HepG2 (cell line): Measurements from ENCODE around the gene CATSPERD. TPM values are rescaled to one million over a fixed set of nuclear protein-coding genes. Genes with fewer than 3 reads are reported as not detected.
A peak's percentile ranks its signal among the peaks of the same experiment; 100 is the strongest.

Experiments used
- CC2D1A ChIP-seq: sonication (generic); formaldehyde crosslinking; IDR thresholded peaks from 2 replicates; pipeline ENCODE4 v1.8.1; 2023; ENCODE audit warnings: mild to moderate bottlenecking, missing genetic modification reagents
- CEBPB ChIP-seq: IDR thresholded peaks from 2 replicates; pipeline ENCODE4 v1.6.1; 2011; ENCODE audit warnings: low read depth, low read length, improper control_type of control experiment, borderline replicate concordance
- CERS6 ChIP-seq: sonication (generic); formaldehyde crosslinking; IDR thresholded peaks from 2 replicates; pipeline ENCODE4 v1.5.0; 2020; ENCODE audit warnings: missing genetic modification reagents
- CTCF ChIP-seq: sonication (generic); formaldehyde crosslinking; IDR thresholded peaks from 2 replicates; pipeline ENCODE4 v1.5.0; 2020; ENCODE audit warnings: mild to moderate bottlenecking, missing genetic modification reagents, moderate library complexity
- KLF15 ChIP-seq: sonication (generic); formaldehyde crosslinking; IDR thresholded peaks from 2 replicates; pipeline ENCODE4 v1.8.1; 2023; ENCODE audit warnings: borderline replicate concordance, mild to moderate bottlenecking, inconsistent platforms, missing genetic modification reagents, mixed read lengths
- MIXL1 ChIP-seq: IDR thresholded peaks from 2 replicates; pipeline ENCODE4 v1.6.1; 2016
- NCOA2 ChIP-seq: sonication (generic); formaldehyde crosslinking; IDR thresholded peaks from 2 replicates; pipeline ENCODE4 v1.8.0; 2022; ENCODE audit warnings: inconsistent platforms
- PAXIP1 ChIP-seq: sonication (generic); formaldehyde crosslinking; conservative IDR thresholded peaks from 2 replicates; pipeline ENCODE4 v1.4.0; 2020; ENCODE audit warnings: mild to moderate bottlenecking, missing genetic modification reagents, moderate library complexity
- PHF5A ChIP-seq: IDR thresholded peaks from one replicate; pipeline ENCODE4 v1.6.1; 2018; ENCODE audit warnings: low read depth, missing genetic modification reagents; ENCODE audit not compliant: unreplicated experiment
- RELA ChIP-seq: sonication (generic); formaldehyde crosslinking; IDR thresholded peaks from 2 replicates; pipeline ENCODE4 v1.4.0; 2020; ENCODE audit warnings: missing genetic modification reagents
- REXO4 ChIP-seq: sonication (generic); formaldehyde crosslinking; IDR thresholded peaks from 2 replicates; pipeline ENCODE4 v1.8.0; 2022; ENCODE audit warnings: missing genetic modification reagents, mild to moderate bottlenecking, borderline replicate concordance
- TAF15 ChIP-seq: fragments of 200-400 bp; formaldehyde crosslinking; IDR thresholded peaks from one replicate; pipeline ENCODE4 v1.6.1; 2018; ENCODE audit warnings: mild to moderate bottlenecking, low read depth, low read length; ENCODE audit not compliant: poor library complexity, severe bottlenecking
- TBX2 ChIP-seq: sonication (generic); formaldehyde crosslinking; IDR thresholded peaks from 2 replicates; pipeline ENCODE4 v1.5.0; 2020; ENCODE audit warnings: missing genetic modification reagents, mild to moderate bottlenecking, borderline replicate concordance
- THAP7 ChIP-seq: sonication (generic); formaldehyde crosslinking; IDR thresholded peaks from 2 replicates; pipeline ENCODE4 v1.8.1; 2023; ENCODE audit warnings: mild to moderate bottlenecking, missing genetic modification reagents
- YY1 ChIP-seq: IDR thresholded peaks from 2 replicates; pipeline ENCODE4 v1.6.1; 2011; ENCODE audit warnings: low read length, low read depth, moderate library complexity, mild to moderate bottlenecking; ENCODE audit not compliant: insufficient read depth, insufficient replicate concordance
- ZNF17 ChIP-seq: sonication (generic); formaldehyde crosslinking; IDR thresholded peaks from 2 replicates; pipeline ENCODE4 v1.5.0; 2020; ENCODE audit warnings: mild to moderate bottlenecking, missing genetic modification reagents
- ZNF256 ChIP-seq: sonication (generic); formaldehyde crosslinking; conservative IDR thresholded peaks from 2 replicates; pipeline ENCODE4 v1.4.0; 2020; ENCODE audit warnings: missing genetic modification reagents
- ZSCAN31 ChIP-seq: sonication (generic); formaldehyde crosslinking; IDR thresholded peaks from 2 replicates; pipeline ENCODE4 v1.5.0; 2020; ENCODE audit warnings: low read depth, mild to moderate bottlenecking, missing genetic modification reagents
- polyA plus RNA-seq, 8 experiments: library from polyadenylated mRNA; depleted of rRNA in 3 of 8; stranded (reverse) in 7 of 8; unstranded in 1 of 8; fragments of >200 nt; fragmentation: Illumina TruSeq in 4 of 8; extraction: Trizol in 4 of 8; gene quantifications; 2 replicates each; pipeline versions ENCODE4 v1.2.1 to v1.2.3, GENCODE V29; 2011 to 2016; ENCODE audit warnings: low read depth in 4 of 8, missing spikeins in 1 of 8, mixed read lengths in 1 of 8; ENCODE audit not compliant: insufficient read depth in 1 of 8
- total RNA-seq, 5 experiments: library from RNA; depleted of rRNA; stranded (reverse); fragments of >200 nt; fragmentation: Illumina TruSeq; extraction: Trizol; gene quantifications; 2 replicates each; pipeline ENCODE4 v1.2.3, GENCODE V29; 2016; ENCODE audit warnings: low read depth in 1 of 5
- TF ChIP-seq, protein P1 (sequence below): sonication (generic); formaldehyde crosslinking; IDR thresholded peaks from 2 replicates; pipeline ENCODE4 v1.4.0; 2020; ENCODE audit warnings: missing genetic modification reagents, borderline replicate concordance

Gene CATSPERD
- total and polyA plus RNA-seq, 2 of the 13 experiments (the other 11 are each of a cell fraction or from before 2014, with no cell fraction given), result 0.04 TPM; not detected in 1

DNA sequence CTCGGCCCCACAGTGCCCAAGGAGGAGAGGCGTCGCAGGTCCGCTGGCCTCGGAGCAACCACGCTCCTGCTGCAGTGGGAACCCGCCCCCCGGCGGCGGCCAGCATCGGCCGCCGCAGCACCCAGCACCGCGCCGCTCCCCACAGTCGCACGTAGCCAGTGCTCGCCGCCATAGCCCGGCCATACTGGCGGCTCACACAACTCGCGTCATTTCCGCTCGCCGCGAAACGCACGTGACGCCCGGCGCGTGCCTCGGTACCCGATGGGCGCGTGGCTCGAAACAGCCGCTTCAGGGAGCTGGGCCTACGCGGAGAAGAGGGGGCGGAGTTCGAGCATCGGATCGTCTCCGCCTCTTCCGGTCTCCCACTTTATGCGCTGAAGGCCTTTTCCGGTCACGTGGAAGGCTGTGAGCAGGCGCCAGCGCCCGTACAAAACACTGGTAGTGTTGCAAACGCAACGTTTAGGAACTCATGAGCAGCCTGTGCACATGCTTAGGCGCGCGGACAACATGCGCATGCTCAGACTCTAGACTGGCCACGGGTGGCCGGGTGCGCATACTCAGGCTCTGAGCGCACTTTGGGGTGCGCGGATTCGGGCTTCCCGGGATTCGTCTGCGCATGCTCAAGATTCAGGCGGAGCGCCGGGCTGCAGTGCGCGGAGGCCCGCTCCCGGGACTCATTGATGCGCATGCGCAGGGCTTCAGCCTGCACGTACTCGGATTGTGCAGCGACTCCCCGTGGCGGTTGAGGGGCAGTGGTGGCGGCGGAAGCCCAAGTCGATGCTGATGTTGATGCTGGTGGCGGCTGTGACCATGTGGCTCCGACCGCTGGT is at the start of gene CATSPERD, which contains the start of gene LONP1 (continued):
- TF ChIP-seq CC2D1A (peak; percentile 72; the same call in 1 of the 2 replicates), ZNF17 (CRISPR knock-in tag) (no peak), TBX2 (peak; percentile 92; the same call in 1 of the 2 replicates), PHF5A (CRISPR knock-in tag) (peak; percentile 84), CTCF (CRISPR knock-in tag) (peak; percentile 97), NCOA2 (CRISPR knock-in tag) (peak; percentile 61), RELA (0 out of 2 replicates have a peak, but pooled peaks have one; percentile 76), KLF15 (CRISPR knock-in tag) (0 out of 2 replicates have a peak, but pooled peaks have one; percentile 76), MIXL1 (CRISPR knock-in tag) (peak; percentile 75; the same call in 1 of the 2 replicates), PAXIP1 (CRISPR knock-in tag) (peak; percentile 57), CERS6 (CRISPR knock-in tag) (no peak; the same call in 1 of the 2 replicates), THAP7 (CRISPR knock-in tag) (peak; percentile 68; the same call in 1 of the 2 replicates), ZNF256 (CRISPR knock-in tag) (no peak), YY1 (peak; percentile 98), ZSCAN31 (CRISPR knock-in tag) (peak; percentile 71; the same call in 1 of the 2 replicates), REXO4 (CRISPR knock-in tag) (no peak), CEBPB (0 out of 2 replicates have a peak, but pooled peaks have one; percentile 5), TAF15 (peak; percentile 41)
- TF ChIP-seq, protein P1, sequence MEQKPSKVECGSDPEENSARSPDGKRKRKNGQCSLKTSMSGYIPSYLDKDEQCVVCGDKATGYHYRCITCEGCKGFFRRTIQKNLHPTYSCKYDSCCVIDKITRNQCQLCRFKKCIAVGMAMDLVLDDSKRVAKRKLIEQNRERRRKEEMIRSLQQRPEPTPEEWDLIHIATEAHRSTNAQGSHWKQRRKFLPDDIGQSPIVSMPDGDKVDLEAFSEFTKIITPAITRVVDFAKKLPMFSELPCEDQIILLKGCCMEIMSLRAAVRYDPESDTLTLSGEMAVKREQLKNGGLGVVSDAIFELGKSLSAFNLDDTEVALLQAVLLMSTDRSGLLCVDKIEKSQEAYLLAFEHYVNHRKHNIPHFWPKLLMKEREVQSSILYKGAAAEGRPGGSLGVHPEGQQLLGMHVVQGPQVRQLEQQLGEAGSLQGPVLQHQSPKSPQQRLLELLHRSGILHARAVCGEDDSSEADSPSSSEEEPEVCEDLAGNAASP (CRISPR knock-in tag), result peak; percentile 66
